ENCODE measurements around the gene EPB41L2.

EPB41L2 gene

DNA sequence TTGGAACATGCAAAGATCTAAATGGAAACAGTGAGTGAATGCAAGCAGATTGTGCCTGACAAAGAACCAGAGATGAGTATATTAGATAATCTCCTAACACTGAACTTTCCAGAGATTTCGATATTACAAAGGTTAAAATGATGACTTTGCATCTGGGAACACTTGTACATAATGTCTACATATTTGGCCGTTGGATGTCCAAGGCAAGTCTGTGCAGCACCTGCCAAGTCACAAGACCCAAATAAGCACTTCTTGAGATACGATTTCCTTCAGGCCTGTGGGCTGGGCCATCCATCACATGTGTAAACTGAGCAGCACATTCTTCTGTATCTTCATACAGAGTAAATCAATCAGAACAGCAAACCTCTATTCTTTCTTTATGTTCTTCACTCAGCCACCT is 268.3 kb downstream of the EPB41L2 start:
- TF ChIP-seq Cebpa-rat (IDR thresholded peaks at IDR 0.05), result no peak
- no peaks in the 10 kb centered on the region for H3K36me3 ChIP-seq
- H3K9me3 ChIP-seq, result no peaks in the 10 kb centered on the region; the same call in 1 of the 2 replicates
- H3K9ac ChIP-seq, result no peak overlapping the region
- H3K4me2 ChIP-seq, result no peak overlapping the region
- H3K27ac ChIP-seq, result no peak overlapping the region
- H3K4me1 ChIP-seq, result no peaks in the 10 kb centered on the region
- no peaks in the 10 kb centered on the region for H3K27me3 ChIP-seq
- no peaks in the 10 kb centered on the region for H4K20me1 ChIP-seq
- H3K4me3 ChIP-seq, result no peak overlapping the region

DNA sequence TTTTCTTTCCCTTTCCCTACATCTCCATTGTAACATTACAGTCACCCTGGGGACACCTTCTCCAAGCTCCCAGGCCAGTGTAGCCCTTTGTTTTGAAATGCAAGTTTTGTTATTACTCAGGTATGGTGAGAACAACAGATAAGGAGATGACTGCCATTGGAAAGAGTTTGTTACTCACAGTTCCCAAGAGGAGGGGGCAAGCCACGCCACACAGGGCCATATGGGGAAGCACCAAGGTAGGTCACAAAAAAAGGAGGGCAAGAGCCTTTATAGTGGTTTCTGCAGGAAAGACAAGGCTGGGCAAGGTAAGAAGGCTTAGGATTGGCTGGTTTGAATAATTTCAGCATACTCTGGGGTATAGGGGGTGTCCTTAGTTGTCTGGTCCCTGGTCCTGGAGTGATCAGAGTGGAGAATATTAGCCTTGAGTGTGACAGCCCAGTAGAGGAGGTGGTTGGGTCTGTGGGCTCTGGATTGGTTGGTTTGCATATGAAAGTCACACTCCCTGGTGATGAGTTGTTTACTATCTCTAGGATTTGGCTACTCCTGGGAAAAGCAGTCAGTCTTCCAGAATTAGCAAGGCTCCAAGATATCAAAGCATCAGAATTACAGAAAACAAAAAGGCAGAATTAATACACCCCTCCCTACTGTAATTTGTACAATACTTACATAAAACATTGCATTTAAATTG is 268.9 kb downstream of the EPB41L2 start:
- Histone ChIP-seq H4K20me1 (no peaks in the 10 kb centered on the region), H3K4me3 (no peak overlapping the region), H3K9me3 (no peaks in the 10 kb centered on the region; the same call in 1 of the 2 replicates), H3K36me3 (no peaks in the 10 kb centered on the region), H3K4me2 (no peak overlapping the region), H3K27me3 (no peaks in the 10 kb centered on the region), H3K27ac (no peak overlapping the region), H3K9ac (no peak overlapping the region), H3K4me1 (no peaks in the 10 kb centered on the region)
- no peak for TF ChIP-seq Cebpa-rat (IDR thresholded peaks at IDR 0.05)

All from BLaER1 (cell line).